HG03432 (cell line): ENCODE results near the gene MAP3K15.
A peak's percentile ranks its signal among the peaks of the same experiment; 100 is the strongest.
"Not testable (repeated sequence)": the region's sequence is repeated elsewhere in the genome, so short reads cannot be mapped to it uniquely, and the experiment has no call there.

Experiments
- ATAC-seq: cut with Tn5 transposase; IDR thresholded peaks from one replicate; pipeline ENCODE4 v1.9.1; 2021; ENCODE audit warnings: mild to moderate bottlenecking, moderate library complexity; ENCODE audit not compliant: unreplicated experiment

Gene MAP3K15

DNA sequence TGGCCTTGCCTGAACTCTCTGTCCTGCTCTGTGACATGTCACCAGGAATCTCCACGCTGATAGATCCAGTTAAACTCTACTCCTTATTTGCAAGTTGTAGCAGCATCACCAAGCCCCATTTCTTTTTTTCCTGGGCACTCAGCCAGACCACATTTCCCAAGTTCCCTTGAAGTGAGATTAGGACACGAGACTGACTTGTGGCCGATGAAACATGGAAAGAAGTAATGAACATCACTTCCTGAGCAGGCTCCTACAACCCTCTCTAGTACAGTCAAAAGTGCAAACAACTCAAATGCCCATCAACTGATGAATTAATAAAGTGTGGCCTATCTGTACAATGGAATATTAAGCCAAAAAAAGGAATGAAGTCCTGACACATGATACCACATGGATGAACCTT lies 74.6 kb downstream of the MAP3K15 start:
- ATAC-seq: no peak

DNA sequence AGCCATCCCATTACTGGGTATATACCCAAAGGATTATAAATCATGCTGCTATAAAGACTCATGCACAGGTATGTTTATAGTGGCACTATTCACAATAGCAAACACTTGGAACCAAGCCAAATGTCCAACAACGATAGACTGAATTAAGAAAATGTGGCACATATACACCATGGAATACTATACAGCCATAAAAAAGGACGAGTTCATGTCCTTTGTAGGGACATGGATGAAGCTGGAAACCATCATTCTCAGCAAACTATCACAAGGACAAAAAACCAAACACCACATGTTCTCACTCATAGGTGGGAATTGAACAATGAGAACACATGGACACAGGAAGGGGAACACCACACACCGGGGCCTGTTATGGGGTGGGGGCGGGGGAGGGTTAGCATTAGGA lies 92.6 kb downstream of the MAP3K15 start:
- ATAC-seq: not testable (repeated sequence)

DNA sequence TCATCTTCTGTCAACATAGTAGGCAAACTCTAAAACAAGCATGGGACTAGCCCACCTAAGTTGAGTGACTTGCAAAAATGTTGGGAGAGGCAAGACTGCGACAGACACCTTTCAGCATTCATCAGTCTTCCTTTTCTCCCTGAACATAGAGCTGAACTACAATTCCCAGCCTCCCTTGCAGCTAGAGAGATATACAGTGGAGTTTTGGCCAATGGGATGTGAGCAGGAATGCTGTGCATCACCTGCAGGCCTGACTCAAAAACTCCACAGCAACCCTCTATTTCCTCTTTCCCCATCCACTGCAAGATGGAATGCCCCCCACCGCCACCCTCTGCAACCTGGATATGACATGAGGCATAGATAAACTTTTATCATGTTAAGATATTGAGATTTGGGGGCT lies 105.0 kb downstream of the MAP3K15 start:
- no peak for ATAC-seq

DNA sequence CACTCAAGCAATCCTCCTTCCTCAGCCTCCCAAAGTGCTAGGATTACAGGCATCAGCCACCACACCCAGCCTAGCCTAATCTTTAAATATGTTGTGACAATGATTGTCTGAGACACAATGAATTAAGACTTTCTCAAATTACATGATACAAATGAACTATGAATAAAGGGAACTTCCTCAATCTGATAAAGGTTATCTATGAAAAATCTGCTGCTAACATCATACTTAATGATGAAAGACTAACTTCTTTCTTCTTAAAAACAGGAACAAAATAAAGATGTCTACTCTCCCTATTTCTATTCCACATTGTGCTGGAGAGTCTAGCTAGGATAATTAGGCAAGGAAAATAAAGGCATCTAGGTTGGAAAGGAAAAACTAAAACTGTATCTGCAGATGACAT lies 111.6 kb downstream of the MAP3K15 start:
- no peak for ATAC-seq

DNA sequence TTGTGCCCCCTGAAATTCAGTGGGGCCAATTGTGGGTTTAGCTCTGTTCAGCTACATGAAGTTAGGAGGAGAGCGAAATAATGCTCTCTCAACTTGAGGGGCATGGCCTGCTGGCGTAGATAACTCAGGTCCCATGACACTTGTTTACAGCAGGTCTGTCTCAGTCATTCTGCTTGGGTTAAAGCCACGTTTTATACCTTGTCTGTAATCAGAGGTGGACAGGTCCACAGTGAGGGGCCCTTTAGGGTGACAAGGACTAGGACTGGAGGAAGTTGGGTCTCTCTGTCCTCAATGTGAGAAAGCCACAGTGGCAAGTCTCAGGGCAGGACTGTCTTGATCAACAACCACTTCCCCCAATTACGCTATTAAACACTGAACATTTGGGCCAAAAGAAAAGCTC lies 122.6 kb downstream of the MAP3K15 start:
- ATAC-seq: no peak

DNA sequence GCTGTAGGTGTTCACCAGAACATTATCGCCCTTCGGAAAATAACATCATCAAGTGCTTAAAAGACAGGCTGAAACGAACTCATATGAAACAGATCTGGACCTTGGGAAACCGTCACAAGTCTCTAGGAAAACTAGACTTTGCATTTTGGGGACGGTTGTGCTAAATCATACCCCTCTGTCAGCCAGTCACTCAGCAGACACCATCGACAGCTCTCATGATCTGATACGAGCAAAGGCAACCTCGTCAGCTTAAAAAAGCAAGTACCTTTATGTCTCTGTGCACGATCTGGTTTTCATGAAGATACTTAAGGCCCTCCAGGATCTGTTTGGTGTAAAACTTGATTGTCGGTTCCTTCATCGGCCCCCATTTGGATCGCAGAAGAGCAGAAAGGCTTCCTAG lies 123.2 kb downstream of the MAP3K15 start:
- no peak for ATAC-seq

DNA sequence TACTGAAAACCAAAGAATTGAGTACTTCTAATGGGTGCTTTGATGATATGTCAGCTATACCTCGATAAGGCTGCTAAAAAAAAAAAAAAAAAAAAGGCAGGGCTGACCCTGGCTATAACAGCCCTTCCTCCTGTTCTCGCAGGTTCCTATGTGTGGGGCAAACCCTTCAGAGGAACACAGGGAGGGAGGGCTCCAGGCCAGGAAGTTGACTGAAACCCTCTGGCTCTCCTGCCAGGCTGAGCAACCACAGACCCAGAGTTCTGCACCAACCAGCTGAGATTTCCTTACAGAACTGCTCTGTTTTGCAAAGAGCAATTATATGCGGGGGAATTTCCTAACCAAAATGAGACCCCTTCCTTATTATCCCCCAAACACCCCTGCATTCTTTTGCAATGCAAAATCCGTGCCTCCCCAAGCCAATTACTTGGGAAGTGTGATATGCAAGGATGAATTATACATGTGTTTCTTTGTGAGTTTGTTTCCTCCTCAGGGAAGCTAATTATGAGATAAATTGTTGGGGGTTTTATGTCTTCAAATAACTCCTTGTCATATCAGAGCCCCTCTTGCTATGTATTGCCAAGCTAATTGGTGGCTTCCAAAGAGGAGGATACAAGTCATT lies 126.0 kb downstream of the MAP3K15 start:
- no peak for ATAC-seq

DNA sequence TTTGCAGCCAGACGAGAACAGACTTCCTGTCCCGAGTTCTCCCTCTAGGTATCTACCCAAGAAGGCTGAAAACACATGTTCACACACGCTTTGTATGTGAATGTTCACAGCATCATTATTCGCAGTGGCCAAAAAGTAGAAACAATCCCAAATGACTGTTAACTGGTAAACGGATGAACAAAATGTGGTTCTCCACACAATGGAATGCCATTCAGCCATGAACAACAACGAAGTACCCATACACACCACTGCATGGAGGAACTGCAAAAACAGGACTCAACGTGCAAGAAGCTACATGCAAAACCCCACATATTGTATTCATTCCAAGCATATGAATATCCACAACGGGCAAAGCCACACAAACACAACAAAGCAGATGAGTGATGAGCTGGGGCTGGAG lies 126.6 kb downstream of the MAP3K15 start:
- ATAC-seq: no peak

DNA sequence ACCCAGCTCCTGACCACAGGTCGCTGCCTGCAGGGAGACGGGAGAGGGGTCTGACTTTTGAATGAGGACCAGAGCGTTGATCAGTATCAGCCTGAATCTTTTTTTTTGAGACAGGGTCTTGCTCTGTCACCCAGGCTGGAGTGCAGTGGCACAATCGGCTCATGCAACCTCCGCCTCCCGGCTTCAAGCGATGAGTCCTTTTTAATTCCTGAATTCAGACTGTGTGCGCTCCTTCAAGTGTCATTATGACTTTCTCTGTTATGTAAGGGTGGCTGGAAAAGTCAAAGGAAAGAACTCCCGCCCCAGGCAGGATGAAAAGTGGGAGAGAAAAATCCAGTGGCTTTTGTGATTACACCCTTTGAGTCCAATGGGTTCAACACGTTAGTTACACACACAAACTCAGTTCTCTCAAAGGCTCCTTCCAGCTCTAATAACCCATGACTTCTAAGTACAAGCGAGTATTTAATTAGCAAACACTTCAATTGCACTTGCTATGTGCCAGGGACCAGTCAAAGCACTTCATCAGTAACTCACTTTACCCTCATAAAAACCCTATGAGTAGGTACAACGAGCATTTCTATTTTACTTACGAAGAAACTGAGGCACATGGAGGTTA lies 127.1 kb downstream of the MAP3K15 start:
- ATAC-seq: no peak

DNA sequence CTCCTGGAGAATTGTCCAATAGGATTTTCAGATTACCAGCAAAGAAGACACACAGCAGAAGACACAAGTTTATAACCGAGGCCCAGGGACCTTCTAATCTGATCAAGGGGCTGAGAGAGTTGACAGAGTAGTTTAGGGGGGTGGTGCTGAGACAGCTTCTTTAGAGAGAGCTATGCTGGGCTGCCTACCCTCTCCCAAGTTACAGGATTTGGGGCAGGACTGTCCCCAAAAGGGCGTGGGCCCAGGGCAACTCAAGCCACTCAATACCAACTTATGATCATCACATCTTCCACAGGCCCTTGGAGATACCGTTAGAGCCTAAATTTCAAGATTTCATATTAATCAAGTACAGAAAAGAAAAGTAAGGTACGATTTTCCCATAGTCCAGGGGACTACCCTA lies 128.6 kb downstream of the MAP3K15 start:
- no peak for ATAC-seq

DNA sequence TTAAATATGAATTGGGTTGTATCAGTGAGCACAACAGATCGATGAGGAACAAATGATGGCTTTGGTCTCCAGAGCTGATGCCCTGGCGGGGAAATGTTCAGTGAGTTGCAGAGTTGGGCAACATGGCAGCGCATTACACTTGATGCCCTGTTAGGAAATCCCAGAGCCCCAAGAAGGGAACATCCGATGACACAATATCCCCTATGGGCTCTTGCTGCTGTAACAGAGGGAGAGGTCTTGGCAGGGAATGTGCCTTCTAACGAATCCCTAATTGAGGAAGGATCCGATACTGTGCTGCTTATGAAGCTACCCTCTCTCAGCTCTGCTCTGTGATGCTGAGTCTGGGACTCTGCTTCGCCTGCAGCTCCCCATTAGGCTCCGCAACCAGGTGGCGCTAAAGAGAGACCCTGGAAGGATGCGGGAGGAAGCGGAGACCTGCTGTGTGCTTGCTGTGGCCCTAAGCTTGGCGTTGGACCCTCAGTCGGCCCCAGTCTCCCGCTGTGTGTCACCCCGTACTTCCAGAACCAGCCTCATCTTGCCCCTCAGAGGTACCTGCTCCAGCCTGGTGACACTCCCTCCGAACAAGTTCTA lies 132.7 kb downstream of the MAP3K15 start:
- ATAC-seq: peak; percentile 65

DNA sequence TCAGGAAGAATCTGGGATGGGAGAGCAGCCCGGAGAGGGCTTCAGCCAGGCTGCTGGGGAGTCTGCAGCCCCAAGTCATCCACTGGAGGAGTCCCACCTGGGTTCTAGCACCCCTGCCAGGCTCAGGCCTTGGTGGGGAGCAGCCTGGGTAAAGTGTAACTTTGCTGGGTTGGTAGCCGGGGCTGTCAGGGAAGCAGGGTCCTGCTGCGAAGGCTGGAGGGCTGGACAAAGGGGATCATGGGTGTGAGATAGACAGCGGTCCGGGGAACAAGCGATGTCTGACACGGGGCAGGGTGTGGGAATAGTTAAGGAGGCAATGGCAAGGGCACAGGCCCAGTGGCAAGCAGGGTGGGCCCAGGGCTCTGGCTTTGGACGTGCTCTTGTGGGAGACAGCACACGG lies 134.0 kb downstream of the MAP3K15 start:
- ATAC-seq: no peak

DNA sequence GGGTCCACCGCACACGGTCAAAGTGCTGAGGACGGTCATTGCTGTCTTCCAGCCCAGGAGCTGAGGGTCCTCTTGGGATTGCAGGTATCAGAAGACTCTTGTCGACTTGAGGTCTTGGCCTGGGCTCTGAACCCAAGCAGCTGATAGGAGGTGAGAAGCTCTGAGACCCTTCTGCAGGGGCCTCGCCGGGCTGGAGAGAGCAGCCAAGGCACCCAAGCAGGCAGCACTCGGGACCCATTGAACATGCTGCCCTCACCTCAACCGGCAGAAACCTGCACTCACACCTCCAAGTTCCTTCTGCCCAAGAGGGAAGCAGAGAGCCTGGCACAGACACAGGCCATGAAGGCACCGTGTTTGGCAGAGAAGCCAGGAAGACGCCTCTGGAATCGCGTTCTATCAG lies 137.5 kb downstream of the MAP3K15 start:
- no peak for ATAC-seq

DNA sequence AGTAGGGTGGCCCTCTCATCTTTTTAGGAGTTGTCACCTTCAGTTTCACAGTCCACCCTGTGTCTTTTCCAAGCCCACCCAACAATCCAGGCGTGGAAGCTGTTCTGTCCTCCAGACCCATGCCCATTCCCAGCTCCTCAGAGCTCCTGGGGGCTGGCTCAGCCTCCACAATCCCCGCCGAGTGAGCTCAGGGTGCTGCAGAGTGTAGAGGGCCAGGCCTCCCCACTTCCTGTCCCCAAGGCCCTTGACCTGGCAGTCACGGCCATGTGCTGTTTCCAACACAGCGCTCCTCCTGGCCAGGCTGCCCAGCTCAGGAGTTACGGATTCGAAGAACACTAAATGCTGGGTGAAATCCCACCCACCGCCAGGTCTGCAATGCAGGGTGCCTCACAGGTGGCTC lies 139.8 kb downstream of the MAP3K15 start:
- ATAC-seq: no peak

DNA sequence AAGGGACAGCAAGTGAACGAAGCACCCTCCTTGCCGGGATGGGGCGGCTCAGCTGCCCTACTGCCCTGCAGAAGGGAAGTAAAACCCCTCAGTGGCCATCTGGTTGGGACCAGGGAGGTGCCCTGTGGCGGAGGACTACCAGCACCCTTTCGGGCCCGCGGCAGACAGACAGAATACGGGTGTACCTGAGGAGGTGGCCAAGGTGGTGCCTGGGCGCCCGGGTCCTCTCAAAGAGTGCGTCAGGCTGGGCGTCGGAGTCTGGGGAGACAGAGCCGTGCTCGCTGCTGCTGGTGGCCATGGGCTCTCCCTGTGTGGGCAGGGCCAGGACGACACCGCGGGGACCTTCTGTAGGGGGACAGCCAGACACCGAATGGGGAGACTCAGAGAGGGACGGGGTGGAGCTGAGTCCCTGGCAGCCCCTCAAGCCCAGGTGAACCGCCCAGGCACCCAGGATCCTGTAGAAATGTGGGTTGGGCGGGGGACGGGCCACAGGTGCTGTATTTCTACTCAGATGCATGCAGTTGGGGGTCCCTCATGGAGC lies 141.9 kb downstream of the MAP3K15 start:
- no peak for ATAC-seq

DNA sequence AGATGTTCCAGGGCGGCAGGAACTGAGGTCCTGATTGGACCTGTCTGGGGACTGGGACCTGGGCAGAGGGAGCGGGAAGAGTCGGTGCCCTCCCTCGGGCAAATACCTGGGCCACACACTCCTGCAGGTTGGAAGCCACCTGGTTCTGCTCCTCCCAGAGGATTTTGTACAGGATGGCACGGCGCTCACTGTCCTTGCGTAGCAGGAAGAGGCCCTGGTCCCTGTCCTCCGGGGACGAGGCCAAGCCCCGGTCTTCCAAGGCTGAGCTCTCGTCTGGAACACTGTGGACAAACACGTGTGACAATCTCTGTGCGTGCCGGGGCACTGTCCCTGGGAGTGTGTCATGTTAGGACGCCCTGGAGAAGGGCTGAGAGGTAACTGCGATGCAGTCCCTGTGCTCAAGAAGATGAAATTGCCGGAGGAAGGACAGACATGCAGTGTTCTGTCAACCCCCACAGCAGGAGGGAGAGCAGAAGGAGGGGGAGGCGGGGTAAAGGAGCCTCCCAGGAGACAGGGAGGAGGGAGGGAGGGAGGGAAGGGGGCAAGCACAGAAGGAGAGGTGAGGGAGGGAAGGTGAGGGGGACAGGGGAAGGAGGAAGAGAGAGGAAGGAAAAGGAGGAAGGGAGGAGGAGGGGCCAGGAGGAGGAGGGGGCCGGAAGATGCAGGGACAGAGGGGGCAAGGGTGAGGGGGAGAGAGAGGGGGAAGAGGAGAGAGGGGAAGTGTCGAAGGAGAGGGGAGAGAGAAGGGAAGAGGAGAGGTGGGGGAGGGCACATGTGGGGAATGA lies 142.6 kb downstream of the MAP3K15 start:
- peak; percentile 45 for ATAC-seq

DNA sequence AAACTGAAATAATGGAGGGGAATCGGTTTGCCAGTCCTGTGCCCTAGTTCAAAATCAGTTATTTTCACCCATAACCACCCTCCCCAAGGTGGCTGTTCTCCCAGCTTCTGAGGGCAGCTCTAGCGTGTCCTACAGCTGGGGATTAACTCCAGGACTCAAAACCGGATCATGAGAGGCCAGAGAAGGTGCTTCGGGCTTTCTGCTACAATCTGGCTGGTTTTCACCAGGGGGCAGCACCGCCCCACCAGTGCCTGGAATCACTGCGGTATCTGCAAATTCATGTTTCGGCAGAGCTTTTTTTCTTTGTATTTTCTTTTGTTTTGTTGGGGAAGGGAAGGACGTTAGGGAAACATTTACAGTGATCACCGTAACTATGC lies 143.2 kb downstream of the MAP3K15 start:
- ATAC-seq: peak; percentile 79

DNA sequence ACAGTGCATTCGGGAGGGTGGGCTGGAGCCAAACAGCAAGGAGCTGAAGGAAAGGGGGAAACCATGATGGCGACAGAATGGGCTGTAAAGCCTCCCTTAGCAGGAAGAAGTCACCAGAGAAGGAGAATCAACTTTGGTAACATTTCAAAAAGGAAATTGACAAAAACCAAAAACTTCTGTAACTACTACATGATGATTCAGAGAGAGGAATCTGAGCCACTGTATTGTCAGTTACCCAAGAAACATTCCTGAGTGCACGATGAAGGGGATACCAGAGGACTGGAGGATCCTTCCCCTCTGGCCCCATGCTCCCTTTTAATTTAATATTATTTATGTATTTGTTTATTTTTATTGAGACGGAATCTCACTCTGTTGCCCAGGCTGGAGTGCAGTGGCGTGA lies 145.2 kb downstream of the MAP3K15 start:
- ATAC-seq: no peak

DNA sequence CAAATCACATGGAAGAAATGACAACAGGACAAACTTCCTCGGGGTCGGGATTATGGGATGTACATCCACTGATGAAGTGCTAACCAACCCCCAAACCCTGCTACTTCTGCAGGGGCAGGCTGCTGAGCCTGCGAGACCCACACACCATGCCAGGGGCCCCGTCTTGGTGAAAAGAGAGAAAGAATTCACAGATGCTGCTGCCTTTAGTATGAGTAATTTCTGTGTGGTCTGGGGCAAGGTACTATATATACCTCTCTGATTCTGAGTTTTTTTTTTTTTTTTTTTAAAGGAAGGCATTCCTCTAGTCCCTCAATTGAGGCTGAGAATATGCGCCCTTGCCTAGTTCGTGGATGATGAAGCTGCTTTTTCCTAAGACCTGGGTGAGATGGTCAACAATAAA lies 146.7 kb downstream of the MAP3K15 start:
- ATAC-seq: no peak

DNA sequence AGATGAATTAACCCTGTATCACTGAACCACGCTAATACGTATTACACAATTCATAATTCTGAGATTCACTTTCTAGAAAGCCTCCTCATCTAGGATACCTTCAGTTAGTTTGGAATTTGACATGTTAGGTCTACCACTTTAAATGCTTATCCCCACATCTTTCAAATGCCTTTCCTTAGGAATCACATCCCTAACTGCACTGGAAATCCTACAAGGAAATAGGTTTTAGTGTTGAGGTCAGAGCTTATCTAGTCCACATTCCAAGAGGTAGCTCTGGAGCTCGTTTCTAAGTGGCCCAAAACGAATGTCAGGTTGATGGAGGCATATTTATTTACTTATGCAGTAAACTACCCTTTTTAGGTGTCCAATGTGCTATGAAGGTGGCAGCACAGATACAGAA lies 153.6 kb downstream of the MAP3K15 start:
- ATAC-seq: no peak

DNA sequence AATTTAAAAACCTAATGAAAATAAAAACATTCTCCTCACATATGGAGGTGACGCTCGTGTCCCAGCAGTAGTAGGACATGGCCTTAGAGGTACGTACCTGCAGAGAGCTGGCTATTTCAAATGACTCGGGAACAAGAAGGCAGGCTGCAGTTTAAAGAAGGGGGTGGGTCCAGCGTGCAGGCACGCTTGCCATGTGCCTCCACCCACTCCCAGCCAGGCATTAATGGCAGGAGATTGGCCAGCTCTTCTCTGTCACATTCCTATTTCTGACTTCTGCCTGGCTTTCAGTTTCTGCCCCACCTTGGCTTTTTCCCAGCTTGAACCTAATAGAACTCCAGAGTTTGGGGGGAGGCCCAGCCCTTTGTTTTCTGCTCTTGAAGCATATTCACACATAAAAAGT lies 154.4 kb downstream of the MAP3K15 start:
- ATAC-seq: no peak

DNA sequence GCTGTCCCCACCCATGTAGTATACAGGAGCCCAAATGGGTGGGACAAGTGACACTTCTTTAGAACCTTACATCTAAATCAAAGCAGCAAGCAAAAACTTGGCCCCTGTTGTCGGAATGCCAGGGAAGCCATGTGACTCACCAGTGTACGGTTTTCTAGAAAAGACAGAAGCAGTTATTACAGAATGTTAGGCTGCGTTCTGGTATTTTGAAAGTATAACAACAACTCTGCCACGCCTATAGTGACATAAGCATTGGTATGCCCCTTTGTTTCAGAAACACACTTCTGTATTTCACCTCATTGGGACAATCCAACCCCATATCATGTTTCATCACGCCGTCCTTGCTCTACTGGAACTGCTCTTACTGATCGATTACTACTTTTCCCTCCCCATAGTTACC lies 156.8 kb downstream of the MAP3K15 start:
- ATAC-seq: no peak
